Osteocyte (in vitro differentiated cells): ENCODE results near the gene FNDC8. TPM values are rescaled to one million over a fixed set of nuclear protein-coding genes. Genes with fewer than 3 reads are reported as not detected.

Experiments
- DNase-seq: peaks from one replicate; pipeline ENCODE4 v3.0.0; 2021; ENCODE audit warnings: mixed read lengths; ENCODE audit not compliant: unreplicated experiment; ENCODE audit errors: extremely low spot score
- H3K27ac Mint-ChIP-seq: one replicate; pipeline ENCODE4 v1.8.0; 2021; ENCODE audit warnings: mild to moderate bottlenecking, mixed read lengths; ENCODE audit not compliant: unreplicated experiment
- H3K27me3 Mint-ChIP-seq: one replicate; pipeline ENCODE4 v1.8.0; 2021; ENCODE audit warnings: mixed read lengths; ENCODE audit not compliant: unreplicated experiment
- H3K36me3 Mint-ChIP-seq: one replicate; pipeline ENCODE4 v1.8.0; 2021; ENCODE audit warnings: mixed read lengths; ENCODE audit not compliant: unreplicated experiment
- H3K4me1 Mint-ChIP-seq: one replicate; pipeline ENCODE4 v1.8.0; 2021; ENCODE audit warnings: mixed read lengths; ENCODE audit not compliant: unreplicated experiment
- H3K4me3 Mint-ChIP-seq: one replicate; pipeline ENCODE4 v1.8.0; 2021; ENCODE audit warnings: mild to moderate bottlenecking, moderate library complexity, mixed read lengths; ENCODE audit not compliant: unreplicated experiment
- H3K9me3 Mint-ChIP-seq: one replicate; pipeline ENCODE4 v1.8.0; 2021; ENCODE audit warnings: mixed read lengths; ENCODE audit not compliant: unreplicated experiment
- total RNA-seq: library from RNA; stranded (reverse); gene quantifications from 2 replicates; pipeline ENCODE4 v1.2.1, GENCODE V29; 2021
- TF ChIP-seq, protein P1 (sequence below): fragments of 200-600 bp; sonication (generic); IDR thresholded peaks from 2 replicates; pipeline ENCODE4 v1.5.0; 2021; ENCODE audit warnings: antibody characterized with exemption, mild to moderate bottlenecking, moderate library complexity

Gene FNDC8
- total RNA-seq, 1 donor from 2014 or later, result not detected

DNA sequence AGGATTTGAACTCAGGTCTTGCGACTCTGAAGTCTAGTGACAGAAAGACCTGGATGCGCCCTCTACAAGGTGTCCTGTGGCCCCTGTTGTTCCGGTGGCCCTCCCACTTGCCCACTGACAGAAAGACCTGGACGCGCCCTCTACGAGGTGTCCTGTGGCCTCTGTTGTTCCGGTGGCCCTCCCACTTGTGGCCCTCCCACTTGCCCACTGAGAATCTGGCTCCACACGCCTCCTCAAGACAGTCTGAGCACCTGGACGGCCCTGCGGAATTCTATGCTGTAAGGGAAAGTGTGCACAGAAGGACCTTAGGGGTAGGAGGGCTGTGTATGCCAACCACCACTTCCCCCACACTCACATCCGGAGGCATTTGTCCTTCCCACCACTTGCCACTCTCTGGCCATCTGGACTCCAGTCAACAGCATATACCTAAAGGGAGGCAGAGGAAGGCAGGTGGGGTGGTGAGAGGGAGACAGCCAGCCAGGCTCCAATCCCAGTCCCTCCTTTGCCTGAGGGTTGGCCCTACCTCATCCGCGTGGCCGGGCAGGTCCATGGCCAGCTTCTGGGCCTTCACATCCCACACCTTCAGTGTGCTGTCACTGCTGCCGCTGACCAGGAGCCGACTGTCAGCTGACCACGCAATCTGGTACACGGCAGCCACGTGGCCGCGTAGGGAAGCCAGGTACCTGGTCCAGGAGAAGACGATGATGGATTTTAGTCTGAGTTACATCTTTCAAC, 11.6 kb downstream of the FNDC8 start:
- TF ChIP-seq, protein P1, sequence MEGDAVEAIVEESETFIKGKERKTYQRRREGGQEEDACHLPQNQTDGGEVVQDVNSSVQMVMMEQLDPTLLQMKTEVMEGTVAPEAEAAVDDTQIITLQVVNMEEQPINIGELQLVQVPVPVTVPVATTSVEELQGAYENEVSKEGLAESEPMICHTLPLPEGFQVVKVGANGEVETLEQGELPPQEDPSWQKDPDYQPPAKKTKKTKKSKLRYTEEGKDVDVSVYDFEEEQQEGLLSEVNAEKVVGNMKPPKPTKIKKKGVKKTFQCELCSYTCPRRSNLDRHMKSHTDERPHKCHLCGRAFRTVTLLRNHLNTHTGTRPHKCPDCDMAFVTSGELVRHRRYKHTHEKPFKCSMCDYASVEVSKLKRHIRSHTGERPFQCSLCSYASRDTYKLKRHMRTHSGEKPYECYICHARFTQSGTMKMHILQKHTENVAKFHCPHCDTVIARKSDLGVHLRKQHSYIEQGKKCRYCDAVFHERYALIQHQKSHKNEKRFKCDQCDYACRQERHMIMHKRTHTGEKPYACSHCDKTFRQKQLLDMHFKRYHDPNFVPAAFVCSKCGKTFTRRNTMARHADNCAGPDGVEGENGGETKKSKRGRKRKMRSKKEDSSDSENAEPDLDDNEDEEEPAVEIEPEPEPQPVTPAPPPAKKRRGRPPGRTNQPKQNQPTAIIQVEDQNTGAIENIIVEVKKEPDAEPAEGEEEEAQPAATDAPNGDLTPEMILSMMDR, result no peak
- Mint-ChIP-seq H3K36me3 (peaks cover 23% of the 10 kb centered on the region), H3K27ac (no peak overlapping the region), H3K4me3 (no peak overlapping the region), H3K9me3 (no peaks in the 10 kb centered on the region), H3K4me1 (peaks cover 5% of the 10 kb centered on the region), H3K27me3 (no peaks in the 10 kb centered on the region)
- no peak for DNase-seq

DNA sequence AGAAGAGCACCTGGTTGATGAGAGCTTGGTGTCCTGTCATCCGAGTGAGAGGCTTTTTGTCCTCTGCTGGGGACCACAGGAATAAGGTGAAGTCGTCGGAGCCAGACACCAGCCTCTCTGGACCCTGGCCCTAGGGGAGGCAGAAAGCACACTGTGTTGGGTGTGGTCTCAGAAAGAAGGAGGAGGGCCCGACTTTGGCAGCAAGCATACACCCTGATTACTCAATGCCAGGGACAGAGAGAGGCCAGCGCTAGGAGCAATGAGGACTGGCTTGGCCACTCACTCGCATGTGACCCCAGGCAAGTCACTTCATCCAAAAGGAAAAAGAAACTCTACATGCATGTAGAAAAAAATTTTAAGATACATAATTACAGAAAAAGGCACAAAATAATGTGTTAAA, 13.9 kb downstream of the FNDC8 start:
- Mint-ChIP-seq H3K4me3 (no peak overlapping the region), H3K27ac (no peak overlapping the region), H3K9me3 (no peaks in the 10 kb centered on the region), H3K27me3 (no peaks in the 10 kb centered on the region), H3K36me3 (peaks cover 28% of the 10 kb centered on the region), H3K4me1 (no peaks in the 10 kb centered on the region)
- TF ChIP-seq, protein P1, result no peak
- DNase-seq, result no peak

DNA sequence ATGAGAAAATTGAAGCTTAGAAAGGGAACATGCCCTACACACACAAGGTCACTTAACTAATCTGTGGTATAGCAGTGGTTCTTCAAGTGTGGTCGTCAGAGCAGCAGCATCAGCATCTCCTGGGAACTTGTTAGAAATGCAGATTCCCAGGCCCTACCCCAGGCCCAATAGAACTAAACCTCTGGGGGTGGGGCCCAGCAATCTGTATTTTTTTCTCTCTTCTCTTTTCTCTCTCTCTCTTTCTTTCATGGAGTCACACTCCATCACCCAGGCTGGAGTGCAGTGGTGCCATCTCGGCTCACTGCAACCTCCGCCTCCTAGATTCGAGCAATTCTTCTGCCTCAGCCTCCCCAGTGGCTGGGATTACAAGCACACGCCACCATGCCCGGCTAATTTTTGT, 16.8 kb downstream of the FNDC8 start:
- DNase-seq, result no peak
- H3K4me3 Mint-ChIP-seq, result no peak overlapping the region
- no peaks in the 10 kb centered on the region for H3K9me3 Mint-ChIP-seq
- no peak overlapping the region for H3K27ac Mint-ChIP-seq
- H3K4me1 Mint-ChIP-seq, result peaks cover 13% of the 10 kb centered on the region
- no peaks in the 10 kb centered on the region for H3K27me3 Mint-ChIP-seq
- TF ChIP-seq, protein P1, result no peak
- H3K36me3 Mint-ChIP-seq, result peaks cover 25% of the 10 kb centered on the region

DNA sequence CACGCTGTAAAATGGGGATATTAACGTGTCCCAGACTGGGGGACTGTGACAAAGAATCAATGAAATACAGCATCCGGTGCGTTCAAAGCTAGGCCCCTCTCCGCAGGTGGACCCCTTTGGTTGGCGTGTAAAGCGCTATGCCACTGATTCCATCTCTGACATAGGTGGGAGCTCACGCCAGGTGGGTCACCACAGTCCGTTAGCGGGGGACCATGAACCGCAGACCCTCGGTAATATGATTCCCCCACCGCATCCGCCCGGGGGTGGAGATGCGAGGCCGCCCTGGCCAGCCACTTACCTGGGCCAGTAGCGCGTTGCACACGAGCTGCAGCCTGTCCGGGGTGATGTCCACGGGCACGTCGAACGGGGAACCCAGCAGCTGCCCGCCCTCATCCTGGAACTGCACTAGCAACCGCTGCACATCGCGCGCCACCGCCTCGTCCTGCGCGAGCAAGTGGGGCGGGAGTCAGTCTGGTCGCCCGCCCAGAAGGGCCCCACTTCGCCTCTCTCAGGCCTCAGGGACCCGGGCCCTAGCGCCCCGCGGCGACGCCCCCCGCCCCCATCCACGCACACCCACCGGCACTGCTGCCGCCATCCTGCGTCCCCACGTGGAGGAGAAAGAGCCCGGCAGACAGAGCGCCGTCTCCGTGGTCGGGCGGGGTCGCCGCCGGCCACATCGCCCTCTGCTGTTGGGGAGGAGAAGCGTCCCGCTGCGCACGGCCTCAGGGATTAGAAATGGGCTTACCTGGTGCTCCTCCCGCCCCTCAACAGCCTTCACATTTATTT, 20.5 kb downstream of the FNDC8 start, which contains the start of gene NLE1:
Gene NLE1 (minus strand): TSS at position 623 of the 786 bp plus-strand sequence. CDS start 28 bp downstream, at position 595.
- peaks cover 13% of the 10 kb centered on the region for H3K4me1 Mint-ChIP-seq
- H3K27ac Mint-ChIP-seq, result no peak within 1 kb of the TSS
- peak; percentile 94 for DNase-seq
- H3K27me3 Mint-ChIP-seq, result peaks cover 11% of the 10 kb centered on the region
- H3K36me3 Mint-ChIP-seq, result peaks cover 8% of the 10 kb centered on the region
- no peaks in the 10 kb centered on the region for H3K9me3 Mint-ChIP-seq
- H3K4me3 Mint-ChIP-seq, result peak within 1 kb of the TSS; percentile 82
- TF ChIP-seq, protein P1, result peak; percentile 94

DNA sequence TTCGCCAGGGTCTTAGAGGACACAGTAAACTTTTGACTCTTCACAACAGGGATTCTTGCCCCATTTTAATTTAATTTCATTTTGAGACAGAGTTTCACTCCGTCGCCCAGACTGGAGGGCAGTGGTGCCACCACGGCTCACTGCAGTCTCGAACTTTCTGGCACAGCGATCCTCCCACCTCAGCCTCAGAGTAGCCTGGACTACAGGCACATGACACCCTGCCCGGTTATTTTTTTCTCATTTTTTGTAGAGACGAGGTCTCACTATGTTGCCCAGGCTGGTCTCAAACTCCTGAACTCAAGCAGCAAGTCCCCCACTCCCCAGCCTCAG, 21.0 kb downstream of the FNDC8 start:
- Mint-ChIP-seq H3K27ac (no peak overlapping the region), H3K36me3 (peaks cover 5% of the 10 kb centered on the region)

More for the DNA sequence above, 21.0 kb downstream of the FNDC8 start:
- TF ChIP-seq, protein P1, result peak; percentile 3
- no peak for DNase-seq
- Mint-ChIP-seq H3K9me3 (no peaks in the 10 kb centered on the region), H3K4me3 (peak overlapping the region; percentile 82), H3K4me1 (peaks cover 13% of the 10 kb centered on the region), H3K27me3 (peaks cover 15% of the 10 kb centered on the region)
